Measurements from ENCODE around the gene NEU2. TPM values are rescaled to one million over a fixed set of nuclear protein-coding genes. Genes with fewer than 3 reads are reported as not detected.
"Not testable (repeated sequence)": the region's sequence is repeated elsewhere in the genome, so short reads cannot be mapped to it uniquely, and the experiment has no call there.

The NEU2 gene
- total RNA-seq, 1 donor from 2014 or later: not detected

DNA sequence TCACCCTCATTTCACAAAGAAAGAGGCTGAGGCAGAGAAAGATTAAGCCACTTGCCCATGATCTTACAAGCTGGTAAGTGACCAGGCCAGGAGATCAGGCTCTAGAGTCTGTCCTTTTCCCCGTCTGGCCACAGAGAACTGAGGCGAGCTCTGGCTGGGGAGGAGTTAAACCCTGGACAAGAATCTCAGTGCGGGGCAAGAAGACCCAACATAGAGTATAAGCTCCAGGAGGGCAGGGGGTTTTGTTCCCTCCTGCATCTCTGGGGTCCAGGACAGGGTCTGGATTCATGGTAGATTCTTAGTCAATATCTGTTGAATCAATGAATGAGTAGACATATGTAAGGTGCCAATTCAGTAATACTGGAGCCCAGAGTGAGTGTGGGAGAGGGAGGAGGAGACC is 14.7 kb downstream of the NEU2 start:
- TF ChIP-seq, protein P1, sequence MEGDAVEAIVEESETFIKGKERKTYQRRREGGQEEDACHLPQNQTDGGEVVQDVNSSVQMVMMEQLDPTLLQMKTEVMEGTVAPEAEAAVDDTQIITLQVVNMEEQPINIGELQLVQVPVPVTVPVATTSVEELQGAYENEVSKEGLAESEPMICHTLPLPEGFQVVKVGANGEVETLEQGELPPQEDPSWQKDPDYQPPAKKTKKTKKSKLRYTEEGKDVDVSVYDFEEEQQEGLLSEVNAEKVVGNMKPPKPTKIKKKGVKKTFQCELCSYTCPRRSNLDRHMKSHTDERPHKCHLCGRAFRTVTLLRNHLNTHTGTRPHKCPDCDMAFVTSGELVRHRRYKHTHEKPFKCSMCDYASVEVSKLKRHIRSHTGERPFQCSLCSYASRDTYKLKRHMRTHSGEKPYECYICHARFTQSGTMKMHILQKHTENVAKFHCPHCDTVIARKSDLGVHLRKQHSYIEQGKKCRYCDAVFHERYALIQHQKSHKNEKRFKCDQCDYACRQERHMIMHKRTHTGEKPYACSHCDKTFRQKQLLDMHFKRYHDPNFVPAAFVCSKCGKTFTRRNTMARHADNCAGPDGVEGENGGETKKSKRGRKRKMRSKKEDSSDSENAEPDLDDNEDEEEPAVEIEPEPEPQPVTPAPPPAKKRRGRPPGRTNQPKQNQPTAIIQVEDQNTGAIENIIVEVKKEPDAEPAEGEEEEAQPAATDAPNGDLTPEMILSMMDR (IDR thresholded peaks at IDR 0.05; ENCODE audit: insufficient read depth, low read length, severe bottlenecking): no peak
- FAIRE-seq (no peak), DNase-seq (ENCODE audit: low read depth) (no peak)
- Histone ChIP-seq H3K36me3 (ENCODE audit: control insufficient read depth, insufficient read depth, low read length) (no peaks in the 10 kb centered on the region), H3K27me3 (ENCODE audit: control insufficient read depth, insufficient read depth, low read length) (peaks cover 5% of the 10 kb centered on the region), H3K4me3 (ENCODE audit: low read depth, low read length) (no peak overlapping the region)

DNA sequence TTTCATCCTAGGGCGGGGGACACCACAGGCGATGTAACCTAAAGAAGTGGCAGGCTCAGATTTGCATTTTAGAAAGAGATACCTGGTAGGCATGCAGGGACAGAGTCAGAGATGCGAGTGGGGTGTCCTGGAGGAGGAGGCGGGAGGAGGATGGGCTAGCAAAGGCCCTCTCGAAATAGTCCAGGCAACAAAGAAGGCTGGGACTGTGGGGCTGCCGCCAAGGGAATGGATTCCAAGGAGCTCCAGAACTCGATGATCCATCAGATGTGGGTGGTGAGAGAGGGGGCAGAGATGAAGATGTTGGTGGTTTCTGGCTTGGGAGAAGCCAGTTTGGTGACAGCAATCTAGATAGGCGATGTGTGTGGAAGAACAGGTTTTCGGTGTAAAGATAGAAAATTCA is 15.2 kb downstream of the NEU2 start:
- DNase-seq (ENCODE audit: low read depth): no peak
- no peak for FAIRE-seq
- Histone ChIP-seq H3K4me3 (ENCODE audit: low read depth, low read length) (no peak overlapping the region), H3K27me3 (ENCODE audit: control insufficient read depth, insufficient read depth, low read length) (peaks cover 5% of the 10 kb centered on the region), H3K36me3 (ENCODE audit: control insufficient read depth, insufficient read depth, low read length) (no peaks in the 10 kb centered on the region)
- TF ChIP-seq, protein P1 (IDR thresholded peaks at IDR 0.05; ENCODE audit: insufficient read depth, low read length, severe bottlenecking): no peak

DNA sequence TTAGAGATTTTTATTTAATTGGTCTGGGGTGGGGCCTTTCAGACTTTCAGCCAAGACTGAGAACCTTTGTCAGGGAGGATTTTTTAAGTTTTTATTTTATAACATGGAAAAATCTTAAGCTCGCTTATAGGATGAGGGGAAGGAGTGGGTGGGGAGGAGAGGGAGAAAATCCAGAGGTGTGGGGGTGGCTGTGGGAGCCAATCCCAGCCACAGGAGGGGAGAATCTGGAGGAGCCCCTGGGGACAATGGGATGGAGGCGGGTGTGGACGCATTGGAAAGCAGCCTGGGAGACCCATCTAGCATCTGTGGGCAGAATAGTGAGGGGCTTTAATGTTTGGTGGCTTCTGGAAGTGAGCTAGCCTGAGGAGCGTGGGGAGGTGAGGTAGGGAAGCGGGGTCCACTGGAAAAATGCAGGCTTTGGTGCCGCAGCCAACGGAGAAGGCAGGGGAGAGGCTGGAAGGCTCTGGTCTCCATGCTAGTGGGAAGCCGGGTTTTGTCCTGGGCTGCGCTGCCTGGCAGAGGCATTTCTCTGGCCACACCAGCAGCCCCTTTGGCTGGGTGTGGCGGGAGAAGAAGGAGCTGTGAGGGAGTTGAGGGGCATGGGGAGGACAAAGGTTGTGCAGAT is 16.2 kb downstream of the NEU2 start:
- Histone ChIP-seq H3K4me3 (ENCODE audit: low read depth, low read length) (no peak overlapping the region), H3K27me3 (ENCODE audit: control insufficient read depth, insufficient read depth, low read length) (peaks cover 5% of the 10 kb centered on the region), H3K36me3 (ENCODE audit: control insufficient read depth, insufficient read depth, low read length) (no peaks in the 10 kb centered on the region)
- DNase-seq (ENCODE audit: low read depth) (no peak), FAIRE-seq (no peak)
- TF ChIP-seq, protein P1 (IDR thresholded peaks at IDR 0.05; ENCODE audit: insufficient read depth, low read length, severe bottlenecking): no peak

DNA sequence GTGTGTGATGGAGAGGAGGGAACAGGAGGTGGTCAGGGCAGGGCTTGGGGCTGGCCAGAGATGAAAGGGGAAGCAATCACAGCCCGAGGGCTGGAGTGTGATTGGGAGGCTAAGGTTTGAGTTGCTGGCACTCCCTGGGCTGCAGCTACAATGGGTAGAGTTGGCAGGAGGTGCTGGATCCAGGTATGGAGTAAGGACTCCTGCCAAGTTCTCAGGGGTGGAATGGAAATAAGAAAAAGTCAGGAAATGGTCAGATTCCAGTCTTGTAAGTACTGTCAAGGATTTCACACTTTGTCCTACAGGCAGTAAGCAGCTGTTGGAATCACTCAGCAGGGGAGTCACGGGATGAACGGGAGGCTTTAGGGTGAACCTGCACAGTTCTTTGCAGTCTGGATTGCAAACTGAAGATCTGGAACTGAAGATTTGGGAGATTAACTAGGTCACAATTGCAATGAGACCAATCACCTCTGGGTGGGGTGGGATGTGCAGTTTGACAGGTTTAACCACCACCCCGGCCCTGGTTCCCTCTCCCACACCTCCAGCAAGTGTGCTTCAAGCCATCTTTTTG is 16.8 kb downstream of the NEU2 start:
- no peak for DNase-seq (ENCODE audit: low read depth)
- no peak for FAIRE-seq
- Histone ChIP-seq H3K4me3 (ENCODE audit: low read depth, low read length) (no peak overlapping the region), H3K36me3 (ENCODE audit: control insufficient read depth, insufficient read depth, low read length) (no peaks in the 10 kb centered on the region), H3K27me3 (ENCODE audit: control insufficient read depth, insufficient read depth, low read length) (peaks cover 5% of the 10 kb centered on the region)
- TF ChIP-seq, protein P1 (IDR thresholded peaks at IDR 0.05; ENCODE audit: insufficient read depth, low read length, severe bottlenecking): no peak

DNA sequence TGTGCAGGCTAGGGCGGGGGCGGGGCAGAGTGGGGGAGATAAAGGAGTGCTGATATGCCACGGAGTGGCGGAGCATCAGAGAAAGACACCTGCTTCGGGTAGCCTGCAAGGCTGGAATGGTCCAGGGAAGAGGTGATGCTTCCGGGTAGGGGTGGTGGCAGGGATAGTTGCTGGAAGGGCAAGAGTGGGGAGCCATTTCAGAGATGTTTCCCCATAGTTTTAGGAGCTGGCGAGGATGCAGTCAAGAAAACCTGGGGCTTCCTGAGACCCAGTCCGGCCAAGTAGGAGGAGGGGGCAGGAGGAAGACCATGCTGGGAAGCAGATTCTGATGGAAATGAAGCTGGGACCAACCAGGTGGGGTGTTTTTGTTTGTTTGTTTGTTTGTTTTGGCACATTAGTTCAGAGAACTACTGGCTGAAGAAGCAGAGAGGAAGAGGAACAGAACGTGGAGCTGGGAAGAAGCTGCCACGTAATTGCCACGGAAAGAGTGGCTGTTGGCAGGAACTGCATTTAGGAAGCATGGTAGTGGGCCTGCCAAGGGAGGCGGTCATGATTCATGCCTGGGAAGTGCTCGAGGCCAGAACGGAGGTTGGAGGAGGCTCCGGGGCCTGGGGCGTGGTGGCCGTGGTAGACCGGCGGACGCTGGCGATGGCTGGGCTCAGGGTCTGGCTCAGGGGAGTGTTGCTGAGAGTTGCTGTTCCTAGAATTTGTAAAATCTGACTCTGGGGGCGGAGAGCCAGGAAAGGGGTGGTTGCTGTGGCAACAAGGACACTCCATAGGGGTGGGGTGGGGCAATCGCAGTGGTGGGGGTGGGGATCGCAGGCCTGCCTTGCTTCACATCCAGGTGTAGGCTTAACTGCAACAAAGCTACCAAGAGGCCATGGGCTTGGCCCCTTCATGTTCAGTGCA is 19.0 kb downstream of the NEU2 start:
- FAIRE-seq: peak; percentile 77
- peak; percentile 75 for DNase-seq (ENCODE audit: low read depth)
- Histone ChIP-seq H3K27me3 (ENCODE audit: control insufficient read depth, insufficient read depth, low read length) (peaks cover 4% of the 10 kb centered on the region), H3K36me3 (ENCODE audit: control insufficient read depth, insufficient read depth, low read length) (no peaks in the 10 kb centered on the region), H3K4me3 (ENCODE audit: low read depth, low read length) (no peak overlapping the region)
- TF ChIP-seq, protein P1 (IDR thresholded peaks at IDR 0.05; ENCODE audit: insufficient read depth, low read length, severe bottlenecking): no peak

DNA sequence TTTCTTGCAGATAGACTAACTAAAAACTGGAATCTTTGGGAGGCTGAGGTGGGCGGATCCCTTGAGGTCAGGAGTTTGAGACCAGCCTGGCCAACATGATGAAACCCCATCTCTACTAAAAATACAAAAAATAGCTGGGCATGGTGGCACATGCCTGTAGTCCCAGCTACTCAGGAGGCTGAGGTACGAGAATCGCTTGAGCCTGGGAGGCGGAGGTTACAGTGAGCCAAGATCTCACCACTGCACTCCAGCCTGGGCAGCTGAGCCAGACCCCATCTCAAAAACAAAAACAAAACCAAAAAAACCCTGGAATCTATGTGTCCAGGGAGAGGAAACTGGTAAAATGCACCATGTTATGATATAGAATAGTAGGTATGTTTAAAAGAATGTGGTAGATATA is 20.0 kb downstream of the NEU2 start:
- FAIRE-seq; H3K4me3 ChIP-seq (ENCODE audit: low read depth, low read length); H3K36me3 ChIP-seq (ENCODE audit: control insufficient read depth, insufficient read depth, low read length); DNase-seq (ENCODE audit: low read depth); H3K27me3 ChIP-seq (ENCODE audit: control insufficient read depth, insufficient read depth, low read length): not testable (repeated sequence)

Data from bronchial epithelial cell (primary cell).